ENCODE results near the gene USP37.

USP37 gene

DNA sequence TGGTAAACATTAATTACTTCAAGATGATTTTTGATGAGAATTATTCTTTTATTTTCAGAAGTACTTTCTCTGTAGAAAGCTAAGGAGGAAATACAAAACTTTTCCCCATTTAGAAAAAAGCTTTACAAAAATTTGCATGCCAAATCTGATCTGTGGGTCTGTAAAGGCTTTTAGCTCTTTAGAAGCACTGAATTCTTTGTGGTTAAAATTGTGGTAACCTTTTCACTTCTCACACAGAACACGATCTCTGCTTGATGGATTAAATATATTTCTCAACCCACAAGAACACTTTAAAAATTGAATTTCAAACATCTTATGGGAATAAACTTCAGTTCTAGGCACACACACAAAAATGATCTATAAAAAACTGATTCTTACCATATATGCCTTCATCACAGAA lies 85.5 kb downstream of the USP37 start:
- no peak for ATAC-seq
- TF ChIP-seq ISL1 (CRISPR knock-in tag; IDR thresholded peaks at IDR 0.05): no peak
- TF ChIP-seq, protein P1, sequence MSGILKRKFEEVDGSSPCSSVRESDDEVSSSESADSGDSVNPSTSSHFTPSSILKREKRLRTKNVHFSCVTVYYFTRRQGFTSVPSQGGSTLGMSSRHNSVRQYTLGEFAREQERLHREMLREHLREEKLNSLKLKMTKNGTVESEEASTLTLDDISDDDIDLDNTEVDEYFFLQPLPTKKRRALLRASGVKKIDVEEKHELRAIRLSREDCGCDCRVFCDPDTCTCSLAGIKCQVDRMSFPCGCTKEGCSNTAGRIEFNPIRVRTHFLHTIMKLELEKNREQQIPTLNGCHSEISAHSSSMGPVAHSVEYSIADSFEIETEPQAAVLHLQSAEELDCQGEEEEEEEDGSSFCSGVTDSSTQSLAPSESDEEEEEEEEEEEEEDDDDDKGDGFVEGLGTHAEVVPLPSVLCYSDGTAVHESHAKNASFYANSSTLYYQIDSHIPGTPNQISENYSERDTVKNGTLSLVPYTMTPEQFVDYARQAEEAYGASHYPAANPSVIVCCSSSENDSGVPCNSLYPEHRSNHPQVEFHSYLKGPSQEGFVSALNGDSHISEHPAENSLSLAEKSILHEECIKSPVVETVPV (CRISPR knock-in tag; IDR thresholded peaks at IDR 0.05): no peak
- TF ChIP-seq, protein P2, sequence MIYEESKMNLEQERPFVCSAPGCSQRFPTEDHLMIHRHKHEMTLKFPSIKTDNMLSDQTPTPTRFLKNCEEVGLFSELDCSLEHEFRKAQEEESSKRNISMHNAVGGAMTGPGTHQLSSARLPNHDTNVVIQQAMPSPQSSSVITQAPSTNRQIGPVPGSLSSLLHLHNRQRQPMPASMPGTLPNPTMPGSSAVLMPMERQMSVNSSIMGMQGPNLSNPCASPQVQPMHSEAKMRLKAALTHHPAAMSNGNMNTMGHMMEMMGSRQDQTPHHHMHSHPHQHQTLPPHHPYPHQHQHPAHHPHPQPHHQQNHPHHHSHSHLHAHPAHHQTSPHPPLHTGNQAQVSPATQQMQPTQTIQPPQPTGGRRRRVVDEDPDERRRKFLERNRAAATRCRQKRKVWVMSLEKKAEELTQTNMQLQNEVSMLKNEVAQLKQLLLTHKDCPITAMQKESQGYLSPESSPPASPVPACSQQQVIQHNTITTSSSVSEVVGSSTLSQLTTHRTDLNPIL (CRISPR knock-in tag; IDR thresholded peaks at IDR 0.05; ENCODE audit: low read depth): no peak
- TF ChIP-seq, protein P3, sequence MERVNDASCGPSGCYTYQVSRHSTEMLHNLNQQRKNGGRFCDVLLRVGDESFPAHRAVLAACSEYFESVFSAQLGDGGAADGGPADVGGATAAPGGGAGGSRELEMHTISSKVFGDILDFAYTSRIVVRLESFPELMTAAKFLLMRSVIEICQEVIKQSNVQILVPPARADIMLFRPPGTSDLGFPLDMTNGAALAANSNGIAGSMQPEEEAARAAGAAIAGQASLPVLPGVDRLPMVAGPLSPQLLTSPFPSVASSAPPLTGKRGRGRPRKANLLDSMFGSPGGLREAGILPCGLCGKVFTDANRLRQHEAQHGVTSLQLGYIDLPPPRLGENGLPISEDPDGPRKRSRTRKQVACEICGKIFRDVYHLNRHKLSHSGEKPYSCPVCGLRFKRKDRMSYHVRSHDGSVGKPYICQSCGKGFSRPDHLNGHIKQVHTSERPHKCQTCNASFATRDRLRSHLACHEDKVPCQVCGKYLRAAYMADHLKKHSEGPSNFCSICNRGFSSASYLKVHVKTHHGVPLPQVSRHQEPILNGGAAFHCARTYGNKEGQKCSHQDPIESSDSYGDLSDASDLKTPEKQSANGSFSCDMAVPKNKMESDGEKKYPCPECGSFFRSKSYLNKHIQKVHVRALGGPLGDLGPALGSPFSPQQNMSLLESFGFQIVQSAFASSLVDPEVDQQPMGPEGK (CRISPR knock-in tag; IDR thresholded peaks at IDR 0.05; ENCODE audit: borderline replicate concordance): no peak
- TF ChIP-seq SNAI2 (CRISPR knock-in tag; IDR thresholded peaks at IDR 0.05): no peak
- TF ChIP-seq ZNF565 (CRISPR knock-in tag; conservative IDR thresholded peaks at IDR 0.05; ENCODE audit: low read depth): no peak
- no peak for TF ChIP-seq GLIS3 (CRISPR knock-in tag; IDR thresholded peaks at IDR 0.05)
- TF ChIP-seq, protein P4, sequence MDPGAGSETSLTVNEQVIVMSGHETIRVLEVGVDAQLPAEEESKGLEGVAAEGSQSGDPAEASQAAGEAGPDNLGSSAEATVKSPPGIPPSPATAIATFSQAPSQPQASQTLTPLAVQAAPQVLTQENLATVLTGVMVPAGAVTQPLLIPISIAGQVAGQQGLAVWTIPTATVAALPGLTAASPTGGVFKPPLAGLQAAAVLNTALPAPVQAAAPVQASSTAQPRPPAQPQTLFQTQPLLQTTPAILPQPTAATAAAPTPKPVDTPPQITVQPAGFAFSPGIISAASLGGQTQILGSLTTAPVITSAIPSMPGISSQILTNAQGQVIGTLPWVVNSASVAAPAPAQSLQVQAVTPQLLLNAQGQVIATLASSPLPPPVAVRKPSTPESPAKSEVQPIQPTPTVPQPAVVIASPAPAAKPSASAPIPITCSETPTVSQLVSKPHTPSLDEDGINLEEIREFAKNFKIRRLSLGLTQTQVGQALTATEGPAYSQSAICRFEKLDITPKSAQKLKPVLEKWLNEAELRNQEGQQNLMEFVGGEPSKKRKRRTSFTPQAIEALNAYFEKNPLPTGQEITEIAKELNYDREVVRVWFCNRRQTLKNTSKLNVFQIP (CRISPR knock-in tag; IDR thresholded peaks at IDR 0.05; ENCODE audit: borderline replicate concordance, low read depth): no peak
- no peak for TF ChIP-seq ARNTL (CRISPR knock-in tag; IDR thresholded peaks at IDR 0.05; ENCODE audit: borderline replicate concordance, low read depth)
- TF ChIP-seq TCF4 (CRISPR knock-in tag; IDR thresholded peaks at IDR 0.05; ENCODE audit: borderline replicate concordance): no peak

DNA sequence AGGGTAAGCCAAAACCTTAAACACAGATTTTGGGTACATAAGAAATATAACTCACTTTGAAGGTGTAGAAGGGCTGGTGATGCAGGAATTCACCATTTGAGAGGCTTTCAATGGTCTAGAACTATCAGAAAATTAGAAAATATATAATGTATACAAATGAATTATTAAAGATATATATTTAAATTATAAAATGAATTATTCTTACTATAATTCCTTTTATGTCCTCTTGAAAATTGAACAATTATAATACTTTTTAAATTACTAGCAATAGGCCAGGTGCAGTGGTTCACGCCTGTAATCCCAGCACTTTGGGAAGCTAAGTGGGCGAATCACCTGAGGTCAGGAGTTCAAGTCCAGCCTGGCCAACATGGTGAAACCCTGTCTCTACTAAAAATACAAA lies 88.6 kb downstream of the USP37 start:
- no peak for ATAC-seq
- TF ChIP-seq ZC3H10 (CRISPR knock-in tag; IDR thresholded peaks at IDR 0.05) (no peak), OSR1 (CRISPR knock-in tag; IDR thresholded peaks at IDR 0.05) (no peak), TCF4 (CRISPR knock-in tag; IDR thresholded peaks at IDR 0.05; ENCODE audit: borderline replicate concordance) (no peak), ZNF8 (CRISPR knock-in tag; IDR thresholded peaks at IDR 0.05) (no peak), GLIS3 (CRISPR knock-in tag; IDR thresholded peaks at IDR 0.05) (no peak), CSDC2 (CRISPR knock-in tag; IDR thresholded peaks at IDR 0.05) (no peak), ZNF70 (CRISPR knock-in tag; IDR thresholded peaks at IDR 0.05) (no peak), ZFP30 (CRISPR knock-in tag; IDR thresholded peaks at IDR 0.05) (no peak), RARB (CRISPR knock-in tag; IDR thresholded peaks at IDR 0.05) (no peak), ESRRG (CRISPR knock-in tag; IDR thresholded peaks at IDR 0.05) (no peak), ARNTL (CRISPR knock-in tag; IDR thresholded peaks at IDR 0.05; ENCODE audit: borderline replicate concordance, low read depth) (no peak), ISL1 (CRISPR knock-in tag; IDR thresholded peaks at IDR 0.05) (no peak), SNAI2 (CRISPR knock-in tag; IDR thresholded peaks at IDR 0.05) (no peak), PPARA (CRISPR knock-in tag; IDR thresholded peaks at IDR 0.05; ENCODE audit: borderline replicate concordance) (no peak), ZNF565 (CRISPR knock-in tag; conservative IDR thresholded peaks at IDR 0.05; ENCODE audit: low read depth) (no peak)
- TF ChIP-seq, protein P1 (CRISPR knock-in tag; IDR thresholded peaks at IDR 0.05): no peak
- TF ChIP-seq, protein P5, sequence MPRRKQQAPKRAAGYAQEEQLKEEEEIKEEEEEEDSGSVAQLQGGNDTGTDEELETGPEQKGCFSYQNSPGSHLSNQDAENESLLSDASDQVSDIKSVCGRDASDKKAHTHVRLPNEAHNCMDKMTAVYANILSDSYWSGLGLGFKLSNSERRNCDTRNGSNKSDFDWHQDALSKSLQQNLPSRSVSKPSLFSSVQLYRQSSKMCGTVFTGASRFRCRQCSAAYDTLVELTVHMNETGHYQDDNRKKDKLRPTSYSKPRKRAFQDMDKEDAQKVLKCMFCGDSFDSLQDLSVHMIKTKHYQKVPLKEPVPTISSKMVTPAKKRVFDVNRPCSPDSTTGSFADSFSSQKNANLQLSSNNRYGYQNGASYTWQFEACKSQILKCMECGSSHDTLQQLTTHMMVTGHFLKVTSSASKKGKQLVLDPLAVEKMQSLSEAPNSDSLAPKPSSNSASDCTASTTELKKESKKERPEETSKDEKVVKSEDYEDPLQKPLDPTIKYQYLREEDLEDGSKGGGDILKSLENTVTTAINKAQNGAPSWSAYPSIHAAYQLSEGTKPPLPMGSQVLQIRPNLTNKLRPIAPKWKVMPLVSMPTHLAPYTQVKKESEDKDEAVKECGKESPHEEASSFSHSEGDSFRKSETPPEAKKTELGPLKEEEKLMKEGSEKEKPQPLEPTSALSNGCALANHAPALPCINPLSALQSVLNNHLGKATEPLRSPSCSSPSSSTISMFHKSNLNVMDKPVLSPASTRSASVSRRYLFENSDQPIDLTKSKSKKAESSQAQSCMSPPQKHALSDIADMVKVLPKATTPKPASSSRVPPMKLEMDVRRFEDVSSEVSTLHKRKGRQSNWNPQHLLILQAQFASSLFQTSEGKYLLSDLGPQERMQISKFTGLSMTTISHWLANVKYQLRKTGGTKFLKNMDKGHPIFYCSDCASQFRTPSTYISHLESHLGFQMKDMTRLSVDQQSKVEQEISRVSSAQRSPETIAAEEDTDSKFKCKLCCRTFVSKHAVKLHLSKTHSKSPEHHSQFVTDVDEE (CRISPR knock-in tag; IDR thresholded peaks at IDR 0.05): no peak
- TF ChIP-seq, protein P3 (CRISPR knock-in tag; IDR thresholded peaks at IDR 0.05; ENCODE audit: borderline replicate concordance): no peak
- TF ChIP-seq, protein P4 (CRISPR knock-in tag; IDR thresholded peaks at IDR 0.05; ENCODE audit: borderline replicate concordance, low read depth): no peak
- TF ChIP-seq, protein P2 (CRISPR knock-in tag; IDR thresholded peaks at IDR 0.05; ENCODE audit: low read depth): no peak

Data from SK-N-SH treated with all-trans-retinoic acid at 6 μM for 48 hours (cell line).